IPS-20b (cell line): Measurements from ENCODE around the gene TTPAL.

Experiments
- H3K27ac ChIP-seq: one replicate; pipeline ENCODE4 v1.5.1; 2013; ENCODE audit warnings: low read length
- H3K27me3 ChIP-seq: 2 replicates; pipeline ENCODE4 v1.6.1; 2013; ENCODE audit warnings: mild to moderate bottlenecking, low read length, inconsistent platforms; ENCODE audit not compliant: insufficient read depth
- H3K36me3 ChIP-seq: 2 replicates; pipeline ENCODE4 v1.6.1; 2013; ENCODE audit warnings: low read depth, mild to moderate bottlenecking, inconsistent platforms, low read length, moderate library complexity; ENCODE audit not compliant: insufficient read depth
- H3K4me1 ChIP-seq: 2 replicates; pipeline ENCODE4 v1.6.1; 2013; ENCODE audit warnings: mild to moderate bottlenecking, control low read depth, inconsistent platforms, low read length, moderate library complexity; ENCODE audit not compliant: insufficient read depth
- H3K4me3 ChIP-seq: 2 replicates; pipeline ENCODE4 v1.5.1; 2013; ENCODE audit warnings: mild to moderate bottlenecking, low read length, inconsistent platforms
- H3K9ac ChIP-seq: 2 replicates; pipeline ENCODE4 v1.6.1; 2013; ENCODE audit warnings: low read depth, mild to moderate bottlenecking, inconsistent platforms, low read length, moderate library complexity
- H3K9me3 ChIP-seq: 2 replicates; pipeline ENCODE4 v1.6.1; 2013; ENCODE audit warnings: mild to moderate bottlenecking, low read depth, low read length, inconsistent platforms; ENCODE audit not compliant: insufficient read depth

TTPAL gene

GRCh38 chr20:44533928-44534327 lies 58.3 kb downstream of the TTPAL start:
- H3K9ac ChIP-seq = no peak overlapping the region

GRCh38 chr20:44536175-44536574 lies 60.5 kb downstream of the TTPAL start:
- no peak overlapping the region for H3K27ac ChIP-seq
- H3K9ac ChIP-seq = no peak overlapping the region
- H3K27me3 ChIP-seq = no peaks in the 10 kb centered on the region
- no peak overlapping the region for H3K4me3 ChIP-seq
- no peaks in the 10 kb centered on the region for H3K9me3 ChIP-seq
- no peaks in the 10 kb centered on the region for H3K4me1 ChIP-seq
- no peaks in the 10 kb centered on the region for H3K36me3 ChIP-seq

More at GRCh38 chr20:44533928-44534327, 58.3 kb downstream of the TTPAL start:
- no peak overlapping the region for H3K27ac ChIP-seq
- no peaks in the 10 kb centered on the region for H3K27me3 ChIP-seq
- no peaks in the 10 kb centered on the region for H3K36me3 ChIP-seq
- H3K9me3 ChIP-seq = no peaks in the 10 kb centered on the region
- no peak overlapping the region for H3K4me3 ChIP-seq
- no peaks in the 10 kb centered on the region for H3K4me1 ChIP-seq

- no peak overlapping the region for H3K27ac ChIP-seq
- H3K4me3 ChIP-seq = no peak overlapping the region
- H3K27me3 ChIP-seq = no peaks in the 10 kb centered on the region
- H3K9me3 ChIP-seq = no peaks in the 10 kb centered on the region
- H3K4me1 ChIP-seq = no peaks in the 10 kb centered on the region
- H3K9ac ChIP-seq = no peak overlapping the region
- H3K36me3 ChIP-seq = no peaks in the 10 kb centered on the region
Observed at GRCh38 chr20:44537993-44538392, 62.3 kb downstream of the TTPAL start.

DNA sequence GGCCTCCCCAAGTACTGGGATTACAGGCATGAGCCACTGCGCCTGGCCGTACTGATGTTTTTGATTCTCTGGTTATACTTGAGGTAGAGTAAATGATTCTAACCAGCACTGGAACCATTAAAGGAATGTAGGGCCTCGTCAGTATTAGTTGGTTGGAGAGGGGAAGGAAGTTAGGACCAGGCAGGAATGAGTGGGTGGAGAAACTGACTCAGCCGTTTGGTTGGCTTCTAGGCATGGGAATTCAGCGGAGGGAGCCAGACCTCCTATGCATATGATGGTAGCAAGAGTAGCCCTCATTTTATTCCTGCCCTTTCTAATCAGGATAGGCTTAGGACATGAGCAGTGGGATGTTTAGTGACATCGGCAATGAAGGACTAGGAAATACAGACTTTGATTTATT lies 65.2 kb downstream of the TTPAL start:
- Histone ChIP-seq H3K4me3 (no peak overlapping the region), H3K9ac (no peak overlapping the region), H3K27ac (no peak overlapping the region), H3K4me1 (no peaks in the 10 kb centered on the region), H3K27me3 (no peaks in the 10 kb centered on the region), H3K36me3 (no peaks in the 10 kb centered on the region), H3K9me3 (no peaks in the 10 kb centered on the region)

GRCh38 chr20:44541992-44542391 lies 66.3 kb downstream of the TTPAL start:
- no peak overlapping the region for H3K4me3 ChIP-seq
- H3K27me3 ChIP-seq = no peaks in the 10 kb centered on the region
- no peak overlapping the region for H3K9ac ChIP-seq
- no peaks in the 10 kb centered on the region for H3K4me1 ChIP-seq
- no peaks in the 10 kb centered on the region for H3K9me3 ChIP-seq
- no peak overlapping the region for H3K27ac ChIP-seq
- no peaks in the 10 kb centered on the region for H3K36me3 ChIP-seq

DNA sequence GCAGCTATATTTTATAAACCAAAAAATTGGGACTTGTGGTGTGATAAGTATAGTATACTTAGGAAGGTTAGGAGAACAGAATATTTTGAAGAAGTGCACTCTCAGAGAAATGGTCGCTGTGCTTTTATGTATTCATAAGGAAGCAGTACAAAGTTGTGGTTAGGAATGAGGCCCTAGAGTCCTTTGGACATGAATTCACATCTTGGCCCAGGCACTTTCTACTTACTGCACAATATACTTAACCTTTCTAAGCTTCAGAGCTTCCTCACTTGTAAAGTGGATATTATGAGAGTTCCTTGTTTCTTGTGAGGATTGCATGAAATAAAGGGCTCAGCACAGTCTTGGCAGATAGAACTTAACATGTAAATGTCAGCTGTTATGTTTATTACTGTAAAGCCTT lies 67.2 kb downstream of the TTPAL start:
- Histone ChIP-seq H3K36me3 (no peaks in the 10 kb centered on the region), H3K4me1 (no peaks in the 10 kb centered on the region), H3K27ac (no peak overlapping the region), H3K4me3 (no peak overlapping the region), H3K27me3 (no peaks in the 10 kb centered on the region), H3K9me3 (no peaks in the 10 kb centered on the region), H3K9ac (no peak overlapping the region)

- Histone ChIP-seq H3K9ac (no peak overlapping the region), H3K4me1 (no peaks in the 10 kb centered on the region), H3K27ac (no peak overlapping the region), H3K36me3 (no peaks in the 10 kb centered on the region), H3K4me3 (no peak overlapping the region), H3K9me3 (no peaks in the 10 kb centered on the region), H3K27me3 (no peaks in the 10 kb centered on the region)
Observed at GRCh38 chr20:44543358-44543757, 67.7 kb downstream of the TTPAL start.
